ENCODE data around the gene PHF20. TPM values are rescaled to one million over a fixed set of nuclear protein-coding genes. Genes with fewer than 3 reads are reported as not detected.

PHF20 gene
- total RNA-seq, 1 experiment from 2014 or later: 56.7 TPM

GRCh38 chr20:35837577-35838195, 65.9 kb downstream of the PHF20 start:
- no peaks in the 10 kb centered on the region for H3K36me3 Mint-ChIP-seq (ENCODE audit: insufficient read depth, unreplicated experiment)
- no peak for TF ChIP-seq CTCF (IDR thresholded peaks at IDR 0.05; ENCODE audit: unreplicated experiment)
- no peak for DNase-seq
- no peaks in the 10 kb centered on the region for H3K27me3 Mint-ChIP-seq (ENCODE audit: unreplicated experiment)
- H3K9me3 Mint-ChIP-seq (ENCODE audit: low read depth, unreplicated experiment): no peaks in the 10 kb centered on the region
- CTCF ChIA-PET: no interaction called here
- intact Hi-C loops (cut with micrococcal nuclease; ENCODE audit: unreplicated experiment): no loop called here
- H3K4me1 Mint-ChIP-seq (ENCODE audit: low read depth, unreplicated experiment): no peaks in the 10 kb centered on the region
- H3K4me3 Mint-ChIP-seq (ENCODE audit: low read depth, unreplicated experiment): no peak overlapping the region
- H3K27ac Mint-ChIP-seq (ENCODE audit: unreplicated experiment): no peak overlapping the region
- BruUV-seq (replicated peaks): no TSS peak

- Mint-ChIP-seq H3K4me1 (ENCODE audit: low read depth, unreplicated experiment) (no peaks in the 10 kb centered on the region), H3K9me3 (ENCODE audit: low read depth, unreplicated experiment) (no peaks in the 10 kb centered on the region), H3K27ac (ENCODE audit: unreplicated experiment) (no peak overlapping the region), H3K27me3 (ENCODE audit: unreplicated experiment) (no peaks in the 10 kb centered on the region), H3K36me3 (ENCODE audit: insufficient read depth, unreplicated experiment) (no peaks in the 10 kb centered on the region), H3K4me3 (ENCODE audit: low read depth, unreplicated experiment) (no peak overlapping the region)
- intact Hi-C loops (cut with micrococcal nuclease; ENCODE audit: unreplicated experiment): no loop called here
- no peak for TF ChIP-seq CTCF (IDR thresholded peaks at IDR 0.05; ENCODE audit: unreplicated experiment)
- BruUV-seq (replicated peaks): no TSS peak
- no peak for DNase-seq
- CTCF ChIA-PET: no interaction called here
Measured at GRCh38 chr20:35838205-35838604, 66.4 kb downstream of the PHF20 start.

GRCh38 chr20:35839904-35840303, 68.1 kb downstream of the PHF20 start:
- intact Hi-C loops (cut with micrococcal nuclease; ENCODE audit: unreplicated experiment): no loop called here
- Mint-ChIP-seq H3K36me3 (ENCODE audit: insufficient read depth, unreplicated experiment) (peaks cover 9% of the 10 kb centered on the region), H3K27ac (ENCODE audit: unreplicated experiment) (no peak overlapping the region), H3K4me3 (ENCODE audit: low read depth, unreplicated experiment) (no peak overlapping the region), H3K4me1 (ENCODE audit: low read depth, unreplicated experiment) (no peaks in the 10 kb centered on the region), H3K9me3 (ENCODE audit: low read depth, unreplicated experiment) (no peaks in the 10 kb centered on the region), H3K27me3 (ENCODE audit: unreplicated experiment) (no peaks in the 10 kb centered on the region)
- BruUV-seq (replicated peaks): no TSS peak
- TF ChIP-seq CTCF (IDR thresholded peaks at IDR 0.05; ENCODE audit: unreplicated experiment): no peak
- no peak for DNase-seq
- CTCF ChIA-PET: no interaction called here

- no peak overlapping the region for H3K4me3 Mint-ChIP-seq (ENCODE audit: low read depth, unreplicated experiment)
- H3K27me3 Mint-ChIP-seq (ENCODE audit: unreplicated experiment): no peaks in the 10 kb centered on the region
- DNase-seq: no peak
- TF ChIP-seq CTCF (IDR thresholded peaks at IDR 0.05; ENCODE audit: unreplicated experiment): no peak
- no peak overlapping the region for H3K27ac Mint-ChIP-seq (ENCODE audit: unreplicated experiment)
- BruUV-seq (replicated peaks): no TSS peak
- H3K9me3 Mint-ChIP-seq (ENCODE audit: low read depth, unreplicated experiment): no peaks in the 10 kb centered on the region
- peaks cover 15% of the 10 kb centered on the region for H3K36me3 Mint-ChIP-seq (ENCODE audit: insufficient read depth, unreplicated experiment)
- CTCF ChIA-PET: interaction anchor here (0.7 kb wide), 1 partner anchor 25 kb away, joined by 3 read pairs; no protein-coding TSS in a partner anchor
- H3K4me1 Mint-ChIP-seq (ENCODE audit: low read depth, unreplicated experiment): no peaks in the 10 kb centered on the region
- intact Hi-C loops (cut with micrococcal nuclease; ENCODE audit: unreplicated experiment): no loop called here
Measured at GRCh38 chr20:35840421-35840820, 68.6 kb downstream of the PHF20 start.
